C4-2B (cell line): ENCODE data around the gene AGPAT3.
A peak's percentile ranks its signal among the peaks of the same experiment; 100 is the strongest.

Experiments
- H3K27ac ChIP-seq: fragments of 450-650 bp; 2 replicates; pipeline ENCODE4 v1.5.1; 2017
- ZFX ChIP-seq: fragments of 450-650 bp; IDR thresholded peaks from 2 replicates; pipeline ENCODE4 v1.6.1; 2017
- TF ChIP-seq, protein P1 (sequence below): fragments of 450-650 bp; conservative IDR thresholded peaks from 2 replicates; pipeline ENCODE4 v1.5.1; 2017; ENCODE audit warnings: mild to moderate bottlenecking

Gene AGPAT3

DNA sequence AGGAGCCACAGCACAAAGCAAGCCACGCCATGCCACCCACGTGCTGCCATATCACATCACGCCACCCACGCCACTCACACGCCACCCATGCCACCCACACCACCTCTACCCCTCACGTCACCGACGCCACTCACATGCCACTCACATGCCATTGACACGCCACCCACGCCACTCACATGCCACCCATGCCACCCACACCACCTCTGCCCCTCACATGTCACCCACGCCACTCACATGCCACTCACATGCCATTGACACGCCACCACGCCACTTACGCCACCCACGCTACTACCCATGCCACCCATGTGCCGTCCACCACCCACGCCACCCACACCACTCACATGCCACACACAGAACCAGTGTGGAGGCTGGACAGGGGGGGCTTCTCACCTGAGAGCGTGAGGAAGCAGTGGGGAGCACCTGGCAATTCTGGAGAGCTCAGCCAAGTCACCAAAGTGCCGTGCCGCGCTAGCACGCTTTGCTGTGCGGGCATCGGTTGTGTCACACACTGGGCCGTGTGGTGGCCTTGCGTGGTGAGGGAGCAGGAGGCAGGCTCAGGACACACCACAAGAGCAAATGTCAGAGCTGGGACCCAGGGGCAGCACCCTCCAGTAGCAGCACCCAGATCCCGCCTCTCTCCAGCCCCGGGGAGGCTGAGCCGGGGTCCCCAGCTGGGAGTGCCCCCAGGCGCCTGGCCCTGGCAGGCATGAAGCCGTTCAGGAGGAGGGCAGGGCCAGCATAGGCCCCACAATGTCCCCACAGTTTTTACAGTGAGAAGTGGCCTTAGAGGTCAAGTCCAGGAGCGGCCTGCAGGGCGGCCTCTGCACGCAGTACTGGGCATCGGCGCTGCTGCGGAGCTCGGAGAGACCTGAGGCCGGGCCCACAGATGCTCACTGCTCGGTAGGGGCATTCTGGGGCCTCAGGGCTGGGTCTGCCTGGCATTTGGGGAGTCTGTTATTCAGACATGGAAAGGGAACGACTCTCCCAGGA is 70.0 kb downstream of the AGPAT3 start:
- TF ChIP-seq, protein P1, sequence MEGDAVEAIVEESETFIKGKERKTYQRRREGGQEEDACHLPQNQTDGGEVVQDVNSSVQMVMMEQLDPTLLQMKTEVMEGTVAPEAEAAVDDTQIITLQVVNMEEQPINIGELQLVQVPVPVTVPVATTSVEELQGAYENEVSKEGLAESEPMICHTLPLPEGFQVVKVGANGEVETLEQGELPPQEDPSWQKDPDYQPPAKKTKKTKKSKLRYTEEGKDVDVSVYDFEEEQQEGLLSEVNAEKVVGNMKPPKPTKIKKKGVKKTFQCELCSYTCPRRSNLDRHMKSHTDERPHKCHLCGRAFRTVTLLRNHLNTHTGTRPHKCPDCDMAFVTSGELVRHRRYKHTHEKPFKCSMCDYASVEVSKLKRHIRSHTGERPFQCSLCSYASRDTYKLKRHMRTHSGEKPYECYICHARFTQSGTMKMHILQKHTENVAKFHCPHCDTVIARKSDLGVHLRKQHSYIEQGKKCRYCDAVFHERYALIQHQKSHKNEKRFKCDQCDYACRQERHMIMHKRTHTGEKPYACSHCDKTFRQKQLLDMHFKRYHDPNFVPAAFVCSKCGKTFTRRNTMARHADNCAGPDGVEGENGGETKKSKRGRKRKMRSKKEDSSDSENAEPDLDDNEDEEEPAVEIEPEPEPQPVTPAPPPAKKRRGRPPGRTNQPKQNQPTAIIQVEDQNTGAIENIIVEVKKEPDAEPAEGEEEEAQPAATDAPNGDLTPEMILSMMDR = no peak
- no peak for TF ChIP-seq ZFX
- H3K27ac ChIP-seq = no peak overlapping the region

DNA sequence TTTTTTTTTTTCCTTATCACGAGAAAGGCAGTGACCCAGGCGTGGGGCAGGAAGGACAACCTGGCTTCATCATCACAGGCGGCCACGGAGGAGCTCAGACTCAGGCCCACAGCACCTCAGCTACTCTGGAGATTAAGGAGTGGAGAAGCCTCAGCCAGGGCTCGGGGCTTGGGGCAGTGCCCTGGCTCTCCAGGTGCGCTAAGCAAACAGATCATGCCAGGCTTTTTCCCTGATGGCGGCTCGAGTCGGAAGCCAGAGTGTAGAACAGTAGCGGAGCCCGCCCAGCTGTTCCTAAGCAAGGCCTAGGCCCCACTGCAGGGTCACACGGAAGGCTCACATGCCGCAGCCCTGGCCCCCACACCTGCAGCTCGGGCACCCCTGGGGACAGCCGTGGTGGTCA is 70.7 kb downstream of the AGPAT3 start:
- H3K27ac ChIP-seq = no peak overlapping the region
- TF ChIP-seq ZFX = no peak
- TF ChIP-seq, protein P1 = no peak

DNA sequence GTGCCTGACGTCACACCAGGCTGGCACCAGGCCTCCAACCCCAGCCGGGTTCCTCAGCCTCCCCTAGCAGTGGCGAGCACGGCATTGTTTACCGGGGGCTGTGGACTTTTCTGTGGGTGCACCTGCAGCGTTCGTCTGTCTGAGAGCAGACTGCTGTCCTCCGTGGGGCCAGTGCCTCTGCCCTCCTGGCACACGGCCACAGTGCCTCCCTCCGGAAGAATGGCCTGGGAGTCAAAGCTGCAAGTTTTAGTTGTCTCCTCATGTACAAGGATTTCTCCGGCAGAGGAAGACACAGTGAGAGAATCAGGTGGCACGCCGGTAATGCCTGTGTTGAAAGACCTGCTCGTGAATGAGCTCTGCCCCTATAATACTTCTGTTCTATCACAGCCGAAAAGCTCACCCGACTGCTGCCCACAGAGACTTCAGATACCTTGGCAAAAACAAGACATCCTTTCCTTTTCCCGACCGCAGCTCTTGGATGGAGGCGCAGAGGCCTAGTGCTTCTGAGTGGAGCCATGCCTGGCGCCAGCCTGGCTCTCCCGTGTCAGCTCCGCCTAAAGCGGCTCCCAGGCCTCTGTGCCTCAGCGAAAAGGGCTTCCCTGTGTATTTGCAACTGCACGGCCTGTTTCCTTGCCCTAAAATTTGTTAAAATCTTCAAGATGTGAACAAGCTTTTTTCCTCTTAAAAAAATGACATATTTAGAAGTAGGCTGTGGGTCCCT is 71.4 kb downstream of the AGPAT3 start:
- no peak for TF ChIP-seq ZFX
- TF ChIP-seq, protein P1 = no peak
- no peak overlapping the region for H3K27ac ChIP-seq

DNA sequence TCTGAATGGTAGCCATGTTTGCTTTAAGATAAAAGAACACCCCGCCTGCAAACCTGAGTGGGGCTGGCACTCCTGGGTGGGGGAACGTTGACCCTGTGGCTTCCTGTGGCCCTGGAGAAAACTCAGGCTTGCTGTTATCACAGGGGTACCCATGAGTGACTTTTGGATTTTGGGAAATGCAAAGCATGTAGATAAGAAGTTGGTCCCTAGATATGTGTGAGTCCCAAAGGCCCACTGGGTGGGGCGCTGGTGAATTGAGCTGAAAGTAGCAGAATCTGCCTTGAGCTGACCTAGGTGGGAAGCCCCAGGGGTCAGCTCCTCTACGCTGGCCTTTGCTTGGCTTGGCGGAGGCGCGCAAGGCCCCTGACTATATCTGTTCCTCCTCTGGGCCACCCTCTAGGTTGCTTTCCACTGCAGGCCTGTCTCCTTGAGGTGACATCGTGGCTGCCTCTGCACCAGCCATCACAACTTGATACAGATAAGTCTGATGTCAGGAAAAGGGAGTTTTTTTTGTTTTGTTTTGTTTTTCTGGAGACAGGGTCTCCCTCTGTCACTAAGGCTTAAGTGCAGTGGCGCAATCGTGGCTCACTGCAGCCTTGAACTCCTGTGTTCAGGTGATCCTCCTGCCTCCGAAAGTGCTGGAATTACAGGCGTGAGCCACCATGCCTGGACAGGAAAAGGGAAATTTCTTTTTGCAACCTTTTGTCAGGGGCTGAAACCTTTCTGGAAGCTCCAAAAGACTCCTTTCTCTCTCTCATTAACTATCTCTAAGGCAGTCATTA is 72.2 kb downstream of the AGPAT3 start:
- no peak overlapping the region for H3K27ac ChIP-seq
- TF ChIP-seq, protein P1 = no peak
- TF ChIP-seq ZFX = no peak

DNA sequence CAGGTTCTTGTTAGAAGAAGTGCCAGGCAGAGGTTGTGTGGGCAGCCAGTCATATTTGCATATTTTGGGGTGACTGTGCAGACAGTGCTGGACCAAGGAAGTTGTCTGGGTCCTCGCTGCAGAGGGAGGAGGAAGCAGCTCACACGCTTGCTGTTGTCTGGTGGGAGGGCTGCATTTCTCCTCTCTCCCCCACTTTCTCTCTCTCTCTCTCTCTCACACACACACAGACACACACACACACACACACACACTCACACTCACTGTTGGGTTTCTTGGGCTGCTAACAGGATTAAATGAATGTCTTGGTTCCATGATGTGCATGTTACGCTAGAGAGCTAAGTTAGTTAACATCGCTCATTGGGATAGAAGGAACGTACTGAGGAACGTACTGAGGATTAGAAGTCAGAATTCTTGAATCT is 72.9 kb downstream of the AGPAT3 start:
- TF ChIP-seq ZFX = no peak
- TF ChIP-seq, protein P1 = no peak
- no peak overlapping the region for H3K27ac ChIP-seq

DNA sequence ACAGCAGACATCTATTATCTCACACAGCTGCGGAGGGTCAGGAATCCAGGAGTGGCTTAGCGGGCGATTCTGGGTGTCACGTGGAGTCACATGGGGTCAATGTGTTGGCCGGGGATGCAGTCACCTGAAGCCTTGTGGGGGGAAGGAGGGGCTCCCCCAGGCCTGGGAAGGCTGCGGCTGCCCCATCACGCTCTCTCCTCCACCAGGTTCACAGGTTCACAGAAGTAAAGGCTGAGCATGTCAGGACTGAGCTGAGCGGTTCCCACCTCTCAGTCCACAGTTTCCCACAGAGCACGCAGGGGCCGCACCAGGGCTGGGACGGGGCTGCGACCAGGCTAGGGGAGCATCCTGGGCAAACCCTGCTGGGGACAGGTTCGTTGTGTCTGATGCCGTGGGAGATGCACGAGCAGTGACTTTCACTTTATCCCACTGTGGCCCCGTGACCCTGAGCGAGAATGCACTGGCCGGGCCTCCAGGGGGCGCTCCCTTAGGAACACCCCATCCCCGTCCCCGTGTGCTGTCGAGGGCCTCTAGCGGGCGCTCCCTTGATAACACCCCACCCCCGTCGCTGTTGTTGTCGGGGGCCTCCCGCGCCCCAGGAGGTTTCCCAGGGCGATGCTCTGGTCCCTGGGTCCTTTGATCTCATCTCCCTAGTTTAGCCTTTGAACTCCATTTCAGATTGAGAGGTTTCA is 73.9 kb downstream of the AGPAT3 start:
- peak overlapping the region; percentile 16; the same call in 1 of the 2 replicates for H3K27ac ChIP-seq
- TF ChIP-seq ZFX = no peak
- TF ChIP-seq, protein P1 = peak; percentile 97
